Central memory CD8-positive, alpha-beta T cell (primary cell): ENCODE measurements around the gene PEMT.

ENCODE experiments used
- ATAC-seq: fragments of 150-1000 bp; cut with Tn5 transposase; replicated peaks from 2 replicates; pipeline ENCODE4 v1.10.0; 2022; ENCODE audit warnings: mild to moderate bottlenecking, moderate FRiP score, moderate number of reproducible peaks; ENCODE audit not compliant: poor library complexity, severe bottlenecking; ENCODE audit errors: extremely low read depth
- DNase-seq, 2 donors: peaks; one replicate each; pipeline ENCODE4 v3.0.0; 2021; ENCODE audit warnings: low spot score in 2 of 2
- H3K27ac Mint-ChIP-seq: one replicate; pipeline ENCODE4 v1.8.0; 2022; ENCODE audit warnings: low read depth, mild to moderate bottlenecking, moderate library complexity, mixed read lengths
- H3K27me3 Mint-ChIP-seq: one replicate; pipeline ENCODE4 v1.8.0; 2022; ENCODE audit warnings: mixed read lengths
- H3K36me3 Mint-ChIP-seq: one replicate; pipeline ENCODE4 v1.8.0; 2022; ENCODE audit warnings: mild to moderate bottlenecking, moderate library complexity, mixed read lengths; ENCODE audit not compliant: insufficient read depth
- H3K4me1 Mint-ChIP-seq: one replicate; pipeline ENCODE4 v1.8.0; 2022; ENCODE audit warnings: mixed read lengths
- H3K4me3 Mint-ChIP-seq: one replicate; pipeline ENCODE4 v1.8.0; 2022; ENCODE audit warnings: mild to moderate bottlenecking, moderate library complexity, mixed read lengths
- H3K9me3 Mint-ChIP-seq: one replicate; pipeline ENCODE4 v1.8.0; 2022; ENCODE audit warnings: mixed read lengths

The PEMT gene

GRCh38 chr17:17540935-17541639, 50.4 kb downstream of the PEMT start:
- Mint-ChIP-seq H3K36me3 (peaks cover 2% of the 10 kb centered on the region), H3K4me1 (peaks cover 5% of the 10 kb centered on the region), H3K9me3 (no peaks in the 10 kb centered on the region), H3K4me3 (no peak overlapping the region), H3K27ac (no peak overlapping the region), H3K27me3 (no peaks in the 10 kb centered on the region)
- no peak for DNase-seq
- no peak for ATAC-seq

- Mint-ChIP-seq H3K36me3 (peaks cover 2% of the 10 kb centered on the region), H3K4me1 (peaks cover 5% of the 10 kb centered on the region), H3K27ac (no peak overlapping the region), H3K9me3 (no peaks in the 10 kb centered on the region), H3K27me3 (no peaks in the 10 kb centered on the region), H3K4me3 (no peak overlapping the region)
- DNase-seq (no peak), ATAC-seq (no peak)
These were observed 51.1 kb downstream of the PEMT start for GRCh38 chr17:17540278-17540906.

- H3K9me3 Mint-ChIP-seq = no peaks in the 10 kb centered on the region
- DNase-seq (no peak), ATAC-seq (no peak)
- H3K4me1 Mint-ChIP-seq = peaks cover 5% of the 10 kb centered on the region
- no peak overlapping the region for H3K4me3 Mint-ChIP-seq
- no peaks in the 10 kb centered on the region for H3K27me3 Mint-ChIP-seq
- peaks cover 2% of the 10 kb centered on the region for H3K36me3 Mint-ChIP-seq
- no peak overlapping the region for H3K27ac Mint-ChIP-seq
These were observed 51.9 kb downstream of the PEMT start for GRCh38 chr17:17539591-17539990.

- peaks cover 5% of the 10 kb centered on the region for H3K4me1 Mint-ChIP-seq
- ATAC-seq (no peak), DNase-seq (no peak)
- H3K4me3 Mint-ChIP-seq = no peak overlapping the region
- H3K27me3 Mint-ChIP-seq = no peaks in the 10 kb centered on the region
- H3K36me3 Mint-ChIP-seq = no peaks in the 10 kb centered on the region
- no peaks in the 10 kb centered on the region for H3K9me3 Mint-ChIP-seq
- H3K27ac Mint-ChIP-seq = no peak overlapping the region
These were observed 52.8 kb downstream of the PEMT start for GRCh38 chr17:17538417-17539391.

GRCh38 chr17:17537311-17538099, 54.0 kb downstream of the PEMT start:
- DNase-seq (no peak), ATAC-seq (no peak)
- Mint-ChIP-seq H3K27ac (no peak overlapping the region), H3K4me1 (peaks cover 5% of the 10 kb centered on the region), H3K27me3 (no peaks in the 10 kb centered on the region), H3K4me3 (no peak overlapping the region), H3K9me3 (no peaks in the 10 kb centered on the region), H3K36me3 (no peaks in the 10 kb centered on the region)

- H3K4me3 Mint-ChIP-seq = no peak overlapping the region
- DNase-seq (no peak), ATAC-seq (no peak)
- no peaks in the 10 kb centered on the region for H3K36me3 Mint-ChIP-seq
- no peaks in the 10 kb centered on the region for H3K27me3 Mint-ChIP-seq
- no peak overlapping the region for H3K27ac Mint-ChIP-seq
- peaks cover 5% of the 10 kb centered on the region for H3K4me1 Mint-ChIP-seq
- no peaks in the 10 kb centered on the region for H3K9me3 Mint-ChIP-seq
These were observed 54.8 kb downstream of the PEMT start for GRCh38 chr17:17536702-17537101.

GRCh38 chr17:17535957-17536356, 55.6 kb downstream of the PEMT start:
- Mint-ChIP-seq H3K4me3 (no peak overlapping the region), H3K27me3 (no peaks in the 10 kb centered on the region), H3K27ac (no peak overlapping the region), H3K36me3 (no peaks in the 10 kb centered on the region), H3K9me3 (no peaks in the 10 kb centered on the region), H3K4me1 (peaks cover 3% of the 10 kb centered on the region)
- DNase-seq (no peak), ATAC-seq (no peak)

GRCh38 chr17:17533901-17534441, 57.5 kb downstream of the PEMT start:
- no peak for ATAC-seq
- no peak for DNase-seq
- no peaks in the 10 kb centered on the region for H3K27me3 Mint-ChIP-seq
- no peaks in the 10 kb centered on the region for H3K9me3 Mint-ChIP-seq
- H3K4me3 Mint-ChIP-seq = no peak overlapping the region
- H3K27ac Mint-ChIP-seq = no peak overlapping the region
- no peaks in the 10 kb centered on the region for H3K4me1 Mint-ChIP-seq
- no peaks in the 10 kb centered on the region for H3K36me3 Mint-ChIP-seq

GRCh38 chr17:17532991-17533390, 58.5 kb downstream of the PEMT start:
- H3K4me3 Mint-ChIP-seq = no peak overlapping the region
- no peaks in the 10 kb centered on the region for H3K4me1 Mint-ChIP-seq
- H3K27me3 Mint-ChIP-seq = no peaks in the 10 kb centered on the region
- H3K9me3 Mint-ChIP-seq = no peaks in the 10 kb centered on the region
- ATAC-seq = no peak
- DNase-seq = no peak
- H3K27ac Mint-ChIP-seq = no peak overlapping the region
- no peaks in the 10 kb centered on the region for H3K36me3 Mint-ChIP-seq

- Mint-ChIP-seq H3K4me1 (no peaks in the 10 kb centered on the region), H3K36me3 (no peaks in the 10 kb centered on the region), H3K27me3 (no peaks in the 10 kb centered on the region), H3K27ac (no peak overlapping the region), H3K9me3 (no peaks in the 10 kb centered on the region), H3K4me3 (no peak overlapping the region)
- DNase-seq = no peak
- no peak for ATAC-seq
These were observed 60.4 kb downstream of the PEMT start for GRCh38 chr17:17531156-17531555.

- Mint-ChIP-seq H3K27me3 (no peaks in the 10 kb centered on the region), H3K27ac (no peak overlapping the region), H3K4me1 (no peaks in the 10 kb centered on the region), H3K36me3 (no peaks in the 10 kb centered on the region), H3K4me3 (no peak overlapping the region), H3K9me3 (no peaks in the 10 kb centered on the region)
- DNase-seq = no peak
- ATAC-seq = no peak
These were observed 62.5 kb downstream of the PEMT start for GRCh38 chr17:17528696-17529652.
